IMR-90 (cell line): Measurements from ENCODE around the gene CCDC69. TPM values are rescaled to one million over a fixed set of nuclear protein-coding genes. Genes with fewer than 3 reads are reported as not detected.

Source experiments
- ATAC-seq: fragments of 200-7000 bp; cut with Tn5 transposase; 2 replicates; pipeline ENCODE4 v1.9.1; 2020; ENCODE audit warnings: low read depth, mild to moderate bottlenecking, moderate library complexity
- BruUV-seq: library from RNA; stranded (reverse); fragments of 400-500 nt; replicated peaks from 2 replicates; lab custom pipeline; 2021; lab: Mats Ljungman, UMichigan
- CTCF ChIA-PET: fragments of 300-600 bp; formaldehyde crosslinking; extraction: SDS; loops from one replicate; lab custom pipeline; 2021; ENCODE audit warnings: antibody characterized with exemption; lab: Yijun Ruan, JAX
- POLR2A ChIA-PET: fragments of 300-600 bp; sonication (Branson Sonifier 250); formaldehyde crosslinking; loops from one replicate; lab custom pipeline; 2022; ENCODE audit warnings: antibody characterized with exemption; ENCODE audit not compliant: unreplicated experiment; lab: Charles Lee
- DNase-seq: peaks from one replicate; pipeline ENCODE4 v3.0.0; 2013
- H2AFZ ChIP-seq: replicated peaks from 2 replicates; pipeline ENCODE3; 2013; ENCODE audit warnings: low read length, mild to moderate bottlenecking; ENCODE audit not compliant: poor library complexity
- H2AK5ac ChIP-seq: 2 replicates; pipeline ENCODE4 v1.6.1; 2013; ENCODE audit warnings: low read depth, low read length, inconsistent platforms
- H2AK9ac ChIP-seq: replicated peaks from 2 replicates; pipeline ENCODE3; 2013; ENCODE audit warnings: mild to moderate bottlenecking, low read depth, low read length, moderate library complexity; ENCODE audit not compliant: poor library complexity
- H2BK120ac ChIP-seq: 2 replicates; pipeline ENCODE4 v1.6.1; 2013; ENCODE audit warnings: low read depth, low read length, inconsistent platforms
- H2BK15ac ChIP-seq: 3 replicates; pipeline ENCODE4 v1.6.1; 2013; ENCODE audit warnings: low read depth, low read length, inconsistent platforms
- H2BK20ac ChIP-seq: 2 replicates; pipeline ENCODE4 v1.6.1; 2013; ENCODE audit warnings: low read depth, mild to moderate bottlenecking, inconsistent platforms, low read length, moderate library complexity
- H2BK5ac ChIP-seq: 2 replicates; pipeline ENCODE4 v1.6.1; 2013; ENCODE audit warnings: mild to moderate bottlenecking, low read depth, low read length, inconsistent platforms; ENCODE audit not compliant: poor library complexity, severe bottlenecking
- H3K14ac ChIP-seq: replicated peaks from 2 replicates; pipeline ENCODE4 v1.6.1; 2013; ENCODE audit warnings: low read depth, low read length, inconsistent platforms
- H3K18ac ChIP-seq: 2 replicates; pipeline ENCODE4 v1.6.1; 2013; ENCODE audit warnings: low read depth, low read length, control low read depth
- H3K23ac ChIP-seq: 2 replicates; pipeline ENCODE4 v1.6.1; 2013; ENCODE audit warnings: low read depth, low read length, inconsistent platforms
- H3K27ac ChIP-seq: 2 replicates; pipeline ENCODE4 v1.5.1; 2013; ENCODE audit warnings: mild to moderate bottlenecking, control low read depth, low read length; ENCODE audit not compliant: insufficient read depth
- H3K27me3 ChIP-seq: 2 replicates; pipeline ENCODE4 v1.6.1; 2013; ENCODE audit warnings: low read length; ENCODE audit not compliant: control insufficient read depth, insufficient read depth
- H3K36me3 ChIP-seq: 2 replicates; pipeline ENCODE4 v1.6.1; 2013; ENCODE audit warnings: low read length, mixed read lengths; ENCODE audit not compliant: control insufficient read depth, insufficient read depth
- H3K4ac ChIP-seq: 2 replicates; pipeline ENCODE4 v1.6.1; 2013; ENCODE audit warnings: low read depth, low read length, inconsistent platforms
- H3K4me1 ChIP-seq: 2 replicates; pipeline ENCODE4 v1.6.1; 2013; ENCODE audit warnings: low read length, mixed read lengths; ENCODE audit not compliant: control insufficient read depth, insufficient read depth
- H3K4me2 ChIP-seq: 2 replicates; pipeline ENCODE4 v1.6.1; 2013; ENCODE audit warnings: low read depth, mild to moderate bottlenecking, control low read depth, low read length, moderate library complexity
- H3K4me3 ChIP-seq: 2 replicates; pipeline ENCODE4 v1.5.1; 2013; ENCODE audit warnings: low read depth, mild to moderate bottlenecking, control low read depth, low read length, moderate library complexity; ENCODE audit not compliant: insufficient read depth
- H3K56ac ChIP-seq: 2 replicates; pipeline ENCODE4 v1.6.1; 2013; ENCODE audit warnings: low read length, inconsistent platforms; ENCODE audit not compliant: insufficient read depth; ENCODE audit errors: extremely low read depth
- H3K79me1 ChIP-seq, 2 experiments: 2 replicates each; pipeline ENCODE4 v1.6.1; 2013; ENCODE audit warnings: low read length in 2 of 2, inconsistent platforms in 1 of 2, low read depth in 1 of 2
- H3K9ac ChIP-seq: 2 replicates; pipeline ENCODE4 v1.6.1; 2013; ENCODE audit warnings: low read depth, low read length, control low read depth
- H3K9me1 ChIP-seq: 2 replicates; pipeline ENCODE4 v1.6.1; 2013; ENCODE audit warnings: low read length, inconsistent platforms; ENCODE audit not compliant: insufficient read depth
- H3K9me3 ChIP-seq: 2 replicates; pipeline ENCODE4 v1.6.1; 2013; ENCODE audit warnings: low read length; ENCODE audit not compliant: control insufficient read depth, insufficient read depth
- H4K20me1 ChIP-seq: 2 replicates; pipeline ENCODE4 v1.6.1; 2013; ENCODE audit warnings: low read length, inconsistent platforms; ENCODE audit not compliant: insufficient read depth
- H4K5ac ChIP-seq: 2 replicates; pipeline ENCODE4 v1.6.1; 2013; ENCODE audit warnings: mild to moderate bottlenecking, low read depth, low read length, control low read depth
- H4K8ac ChIP-seq, 2 experiments: 2 replicates each; pipeline ENCODE4 v1.6.1; 2013; ENCODE audit warnings: low read depth in 2 of 2, low read length in 2 of 2, control low read depth in 1 of 2, inconsistent platforms in 1 of 2
- H4K91ac ChIP-seq: 2 replicates; pipeline ENCODE4 v1.6.1; 2013; ENCODE audit warnings: low read depth, low read length, inconsistent platforms; ENCODE audit not compliant: insufficient read depth
- BHLHE40 ChIP-seq: fragments of 150-350 bp; IDR thresholded peaks from 2 replicates; pipeline ENCODE4 v1.6.1; 2016; ENCODE audit warnings: mild to moderate bottlenecking, low read depth, low read length
- FOS ChIP-seq: fragments of 150-350 bp; IDR thresholded peaks from 2 replicates; pipeline ENCODE4 v1.6.1; 2016; ENCODE audit warnings: low read depth, low read length
- MAFK ChIP-seq: IDR thresholded peaks from 2 replicates; pipeline ENCODE4 v1.6.1; 2012; ENCODE audit warnings: low read depth, low read length, improper control_type of control experiment
- MXI1 ChIP-seq: IDR thresholded peaks from 2 replicates; pipeline ENCODE4 v1.6.1; 2012; ENCODE audit warnings: low read depth, mild to moderate bottlenecking, low read length, moderate library complexity, borderline replicate concordance
- RCOR1 ChIP-seq: IDR thresholded peaks from 2 replicates; pipeline ENCODE4 v1.6.1; 2012; ENCODE audit warnings: mild to moderate bottlenecking, low read length, improper control_type of control experiment; ENCODE audit not compliant: insufficient replicate concordance
- RFX5 ChIP-seq: IDR thresholded peaks from 2 replicates; pipeline ENCODE4 v1.8.0; 2012; ENCODE audit warnings: low read depth, mild to moderate bottlenecking, low read length, moderate library complexity
- SMC3 ChIP-seq: fragments of 150-350 bp; IDR thresholded peaks from 2 replicates; pipeline ENCODE4 v1.6.1; 2016; ENCODE audit warnings: low read depth, mild to moderate bottlenecking, antibody characterized with exemption, low read length, moderate library complexity
- WGBS, 2 experiments: methylation state at CpG; one replicate each; pipeline versions ENCODE4 v1.1.5 to v1.1.7; 2013; ENCODE audit warnings: missing lambda C conversion rate in 2 of 2; ENCODE audit not compliant: insufficient read length in 1 of 2; ENCODE audit errors: extremely low coverage in 2 of 2; 5-methylcytosine and 5-hydroxymethylcytosine counted together
- dilution Hi-C: fragments of 300-500 bp; cut with HindIII; formaldehyde crosslinking; loops from one replicate; pipeline ENCODE4 v1.14.3; 2018; ENCODE audit warnings: low sequenced_read_pairs; ENCODE audit not compliant: unreplicated experiment
- in situ Hi-C: fragments of 300-500 bp; cut with MboI; formaldehyde crosslinking; loops from 3 replicates; pipeline ENCODE4 v1.14.3; 2019; ENCODE audit warnings: low sequenced_read_pairs, inconsistent platforms, mixed read lengths
- intact Hi-C: fragments of 100-400 bp; cut with micrococcal nuclease; formaldehyde crosslinking; loops from 2 replicates; pipeline ENCODE4 v1.10.0; 2022
- polyA plus RNA-seq, 3 experiments: library from polyadenylated mRNA; depleted of rRNA; stranded (reverse); fragments of >200 nt; gene quantifications; 2 replicates each; pipeline ENCODE4 v1.2.3, GENCODE V29; 2012; ENCODE audit warnings: low replicate concordance in 1 of 3
- total RNA-seq: library from RNA; depleted of rRNA; stranded (reverse); fragments of >200 nt; gene quantifications from 2 replicates; pipeline ENCODE4 v1.2.3, GENCODE V29; 2012
- TF ChIP-seq, protein P1 (sequence below): fragments of 150-350 bp; IDR thresholded peaks from 2 replicates; pipeline ENCODE4 v1.6.1; 2016; ENCODE audit warnings: low read depth, mild to moderate bottlenecking, low read length, moderate library complexity, borderline replicate concordance
- TF ChIP-seq, protein P2 (sequence below): conservative IDR thresholded peaks from 2 replicates; pipeline ENCODE4 v1.5.1; 2012; ENCODE audit warnings: mild to moderate bottlenecking, low read depth, low read length, improper control_type of control experiment

CCDC69 gene
- total and polyA plus RNA-seq, 2 of the 4 experiments (the other 2 are of a cell fraction) = 0.36 to 0.48 TPM

DNA sequence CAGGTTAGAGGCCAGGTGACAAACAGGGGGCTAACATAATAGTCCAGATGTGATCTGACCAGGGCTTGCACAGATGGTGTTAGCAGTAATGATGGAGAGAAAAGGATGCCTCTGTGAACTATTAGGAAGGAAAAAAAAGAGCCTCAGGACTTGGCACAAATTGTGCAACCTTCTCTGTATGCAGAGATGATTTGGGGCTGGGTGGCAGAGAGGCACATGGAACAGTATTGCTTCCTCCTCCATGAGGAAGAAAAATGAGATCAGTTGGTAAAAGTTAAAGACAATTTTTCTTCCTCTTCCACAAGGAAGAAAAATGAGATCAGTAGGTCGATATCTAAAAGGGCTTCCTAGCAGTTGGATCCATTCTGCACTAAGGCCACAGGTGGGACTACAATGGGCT lies 52.4 kb downstream of the CCDC69 start:
- in situ Hi-C loops = no loop called here
- Histone ChIP-seq H2AK9ac (no peak overlapping the region), H3K36me3 (no peaks in the 10 kb centered on the region), H2BK120ac (no peak overlapping the region), H3K4me3 (no peak overlapping the region), H3K56ac (no peak overlapping the region), H4K8ac (no peak overlapping the region), H3K4me1 (no peaks in the 10 kb centered on the region), H3K14ac (no peak overlapping the region), H2BK20ac (no peak overlapping the region), H3K9me3 (no peaks in the 10 kb centered on the region), H4K5ac (no peak overlapping the region), H3K9me1 (no peaks in the 10 kb centered on the region), H2BK15ac (no peak overlapping the region), H2AK5ac (no peak overlapping the region), H4K20me1 (no peaks in the 10 kb centered on the region; the same call in 1 of the 2 replicates), H3K27ac (no peak overlapping the region), H3K27me3 (peaks cover 17% of the 10 kb centered on the region), H2BK5ac (no peak overlapping the region), H2AFZ (no peak overlapping the region), H3K79me1 (no peaks in the 10 kb centered on the region), H3K4ac (no peak overlapping the region), H3K4me2 (no peak overlapping the region), H4K91ac (no peak overlapping the region), H3K9ac (no peak overlapping the region), H3K23ac (no peak overlapping the region), H3K18ac (no peak overlapping the region)
- TF ChIP-seq RCOR1 (no peak), SMC3 (no peak), BHLHE40 (no peak), MXI1 (no peak), FOS (no peak), RFX5 (no peak), MAFK (no peak)
- TF ChIP-seq, protein P1, sequence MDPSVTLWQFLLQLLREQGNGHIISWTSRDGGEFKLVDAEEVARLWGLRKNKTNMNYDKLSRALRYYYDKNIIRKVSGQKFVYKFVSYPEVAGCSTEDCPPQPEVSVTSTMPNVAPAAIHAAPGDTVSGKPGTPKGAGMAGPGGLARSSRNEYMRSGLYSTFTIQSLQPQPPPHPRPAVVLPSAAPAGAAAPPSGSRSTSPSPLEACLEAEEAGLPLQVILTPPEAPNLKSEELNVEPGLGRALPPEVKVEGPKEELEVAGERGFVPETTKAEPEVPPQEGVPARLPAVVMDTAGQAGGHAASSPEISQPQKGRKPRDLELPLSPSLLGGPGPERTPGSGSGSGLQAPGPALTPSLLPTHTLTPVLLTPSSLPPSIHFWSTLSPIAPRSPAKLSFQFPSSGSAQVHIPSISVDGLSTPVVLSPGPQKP = no peak
- TF ChIP-seq, protein P2, sequence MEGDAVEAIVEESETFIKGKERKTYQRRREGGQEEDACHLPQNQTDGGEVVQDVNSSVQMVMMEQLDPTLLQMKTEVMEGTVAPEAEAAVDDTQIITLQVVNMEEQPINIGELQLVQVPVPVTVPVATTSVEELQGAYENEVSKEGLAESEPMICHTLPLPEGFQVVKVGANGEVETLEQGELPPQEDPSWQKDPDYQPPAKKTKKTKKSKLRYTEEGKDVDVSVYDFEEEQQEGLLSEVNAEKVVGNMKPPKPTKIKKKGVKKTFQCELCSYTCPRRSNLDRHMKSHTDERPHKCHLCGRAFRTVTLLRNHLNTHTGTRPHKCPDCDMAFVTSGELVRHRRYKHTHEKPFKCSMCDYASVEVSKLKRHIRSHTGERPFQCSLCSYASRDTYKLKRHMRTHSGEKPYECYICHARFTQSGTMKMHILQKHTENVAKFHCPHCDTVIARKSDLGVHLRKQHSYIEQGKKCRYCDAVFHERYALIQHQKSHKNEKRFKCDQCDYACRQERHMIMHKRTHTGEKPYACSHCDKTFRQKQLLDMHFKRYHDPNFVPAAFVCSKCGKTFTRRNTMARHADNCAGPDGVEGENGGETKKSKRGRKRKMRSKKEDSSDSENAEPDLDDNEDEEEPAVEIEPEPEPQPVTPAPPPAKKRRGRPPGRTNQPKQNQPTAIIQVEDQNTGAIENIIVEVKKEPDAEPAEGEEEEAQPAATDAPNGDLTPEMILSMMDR = no peak
- BruUV-seq = no TSS peak
- CTCF ChIA-PET = interaction anchor here (0.7 kb wide), 1 partner anchor 67 kb away, joined by 3 read pairs; no protein-coding TSS in a partner anchor
- POLR2A ChIA-PET = no interaction called here
- no CpG with 5 or more reads among the region's 1 CpG for WGBS, 2 experiments
- intact Hi-C loops = no loop called here
- dilution Hi-C loops = no loop called here
- ATAC-seq (no peak), DNase-seq (no peak)
